DND-41 (cell line): ENCODE results near the gene PLXNC1.

Experiments
- ATAC-seq: fragments of 200-7000 bp; cut with Tn5 transposase; 3 replicates; pipeline ENCODE4 v1.9.1; 2021; ENCODE audit warnings: low read depth; ENCODE audit not compliant: insufficient read depth
- DNase-seq: peaks from one replicate; pipeline ENCODE4 v3.0.0-alpha.2; 2020
- H2AFZ ChIP-seq: 2 replicates; pipeline ENCODE4 v1.6.0; 2012; ENCODE audit warnings: low read depth, low read length
- H3K27ac ChIP-seq: 2 replicates; pipeline ENCODE4 v1.5.1; 2012; ENCODE audit warnings: low read length, inconsistent platforms
- H3K27me3 ChIP-seq: fragments of 200-600 bp; sonication (generic); 2 replicates; pipeline ENCODE4 v1.6.0; 2012; ENCODE audit warnings: low read length, mild to moderate bottlenecking, inconsistent platforms; ENCODE audit not compliant: insufficient read depth, poor library complexity
- H3K36me3 ChIP-seq: 2 replicates; pipeline ENCODE4 v1.5.1; 2012; ENCODE audit warnings: low read length, inconsistent platforms; ENCODE audit not compliant: insufficient read depth
- H3K4me1 ChIP-seq: 2 replicates; pipeline ENCODE4 v1.5.1; 2012; ENCODE audit warnings: mild to moderate bottlenecking, low read length; ENCODE audit not compliant: insufficient read depth
- H3K4me2 ChIP-seq: 2 replicates; pipeline ENCODE4 v1.6.0; 2012; ENCODE audit warnings: mild to moderate bottlenecking, moderate library complexity, low read length, inconsistent platforms; ENCODE audit not compliant: insufficient read depth
- H3K4me3 ChIP-seq, 2 experiments: fragments of 200-600 bp in 1 of 2; shearing (Covaris generic) in 1 of 2; 2 replicates each; pipeline ENCODE4 v1.5.1; 2012 to 2016; ENCODE audit warnings: inconsistent platforms in 2 of 2, low read length in 2 of 2, mild to moderate bottlenecking in 2 of 2, low read depth in 1 of 2, moderate library complexity in 1 of 2
- H3K79me2 ChIP-seq: 2 replicates; pipeline ENCODE4 v1.6.0; 2012; ENCODE audit warnings: low read length, inconsistent platforms; ENCODE audit not compliant: insufficient read depth
- H3K9ac ChIP-seq: 2 replicates; pipeline ENCODE4 v1.6.0; 2012; ENCODE audit warnings: low read depth, mild to moderate bottlenecking, inconsistent platforms, low read length, moderate library complexity
- H3K9me3 ChIP-seq: 2 replicates; pipeline ENCODE4 v1.5.1; 2012; ENCODE audit warnings: low read length, moderate library complexity, mild to moderate bottlenecking, inconsistent platforms; ENCODE audit not compliant: insufficient read depth, severe bottlenecking
- H4K20me1 ChIP-seq: 2 replicates; pipeline ENCODE4 v1.6.0; 2012; ENCODE audit warnings: low read length; ENCODE audit not compliant: insufficient read depth
- CTCF ChIP-seq: IDR thresholded peaks from 2 replicates; pipeline ENCODE4 v1.5.1; 2012; ENCODE audit warnings: borderline replicate concordance, low read length, moderate library complexity, mild to moderate bottlenecking; ENCODE audit not compliant: poor library complexity, severe bottlenecking; ENCODE audit errors: extremely low read depth
- EZH2 ChIP-seq: IDR thresholded peaks from 3 replicates; pipeline ENCODE4 v1.6.1; 2012; ENCODE audit warnings: borderline replicate concordance, low read depth, mild to moderate bottlenecking, moderate library complexity, low read length, inconsistent platforms; ENCODE audit not compliant: severe bottlenecking

PLXNC1 gene

DNA sequence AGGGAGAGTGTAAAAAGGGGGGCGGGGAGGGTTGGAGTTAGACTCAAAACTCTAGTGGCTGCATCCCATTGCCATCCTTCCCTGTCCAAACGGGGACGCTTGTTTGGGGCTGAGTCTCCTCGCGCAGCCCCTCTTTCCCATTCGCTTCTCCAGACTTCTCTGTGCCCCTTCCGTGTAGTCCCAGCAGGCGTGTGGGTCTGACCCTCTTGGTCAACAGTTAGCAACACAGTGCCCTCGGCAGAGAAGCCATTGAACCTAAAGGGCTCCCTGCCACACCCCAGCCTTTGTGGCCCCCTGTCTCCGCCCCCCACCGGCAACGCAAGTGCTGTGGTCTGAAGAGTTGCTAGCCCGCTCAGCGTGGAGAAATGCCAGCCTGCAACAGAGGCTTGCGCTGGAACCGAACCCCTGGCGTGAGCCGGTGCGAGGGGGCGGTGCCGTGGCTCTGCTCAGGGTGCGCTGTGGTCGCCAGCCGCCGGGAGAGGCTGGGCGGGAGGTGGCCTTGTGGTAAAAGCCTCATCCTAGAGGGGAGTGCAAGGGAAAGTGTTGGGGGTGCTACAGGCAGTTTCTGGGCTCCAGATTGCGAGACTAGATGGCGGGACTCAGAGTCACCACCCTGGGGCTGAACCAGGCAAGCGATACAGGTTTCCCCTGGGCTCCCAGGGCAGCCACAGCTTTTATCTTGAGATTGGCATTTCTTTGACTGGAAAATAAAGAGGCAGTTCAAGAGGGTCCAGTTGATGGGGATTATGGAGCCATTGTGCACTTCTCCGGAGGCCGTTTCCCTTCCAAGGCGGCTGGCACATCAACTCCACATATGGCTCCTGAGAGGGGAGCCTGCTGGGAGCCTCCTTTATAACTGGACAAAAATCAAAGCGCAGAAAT lies 2.1 kb downstream of the PLXNC1 start:
- Histone ChIP-seq H3K9ac (peak overlapping the region; percentile 70; the same call in 1 of the 2 replicates), H3K4me3 (peak overlapping the region; percentile 29 to 84), H2AFZ (peak overlapping the region; percentile 85), H3K27me3 (peaks cover 38% of the 10 kb centered on the region), H3K36me3 (no peaks in the 10 kb centered on the region), H3K79me2 (no peaks in the 10 kb centered on the region), H3K4me2 (peak overlapping the region; percentile 98), H3K27ac (no peak overlapping the region), H4K20me1 (peaks cover 17% of the 10 kb centered on the region), H3K4me1 (peaks cover 29% of the 10 kb centered on the region), H3K9me3 (no peaks in the 10 kb centered on the region)
- ATAC-seq (peak; percentile 51), DNase-seq (peak; percentile 75)
- TF ChIP-seq EZH2, result peak; percentile 22
- peak; percentile 11 for TF ChIP-seq CTCF

DNA sequence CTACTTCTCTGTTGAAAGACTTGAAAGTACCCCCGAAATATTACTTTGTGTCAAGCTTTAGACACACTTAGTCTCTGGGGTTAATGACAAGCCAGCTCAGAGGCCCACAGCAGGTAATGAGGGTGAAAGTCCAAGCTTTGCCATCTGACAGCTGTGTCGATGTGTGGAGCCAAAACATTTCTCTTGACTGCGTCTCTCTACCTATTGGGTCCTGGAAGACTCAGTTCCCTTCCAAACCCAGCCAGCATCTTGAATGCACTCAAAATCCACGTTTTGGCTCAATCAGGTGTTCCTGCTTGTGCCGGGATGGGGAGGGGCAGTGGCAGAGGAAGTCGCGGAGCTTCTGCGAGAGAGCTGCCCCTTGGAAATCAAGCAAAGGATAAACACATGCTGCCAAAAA lies 3.2 kb downstream of the PLXNC1 start:
- no peak overlapping the region for H2AFZ ChIP-seq
- no peak for DNase-seq
- H4K20me1 ChIP-seq, result peaks cover 17% of the 10 kb centered on the region
- H3K4me1 ChIP-seq, result peaks cover 29% of the 10 kb centered on the region
- no peak overlapping the region for H3K9ac ChIP-seq
- no peak overlapping the region for H3K4me3 ChIP-seq
- no peaks in the 10 kb centered on the region for H3K79me2 ChIP-seq
- no peak for TF ChIP-seq CTCF
- TF ChIP-seq EZH2, result no peak
- peaks cover 38% of the 10 kb centered on the region for H3K27me3 ChIP-seq
- no peaks in the 10 kb centered on the region for H3K36me3 ChIP-seq
- H3K4me2 ChIP-seq, result no peak overlapping the region
- no peak for ATAC-seq
- no peak overlapping the region for H3K27ac ChIP-seq
- H3K9me3 ChIP-seq, result no peaks in the 10 kb centered on the region

DNA sequence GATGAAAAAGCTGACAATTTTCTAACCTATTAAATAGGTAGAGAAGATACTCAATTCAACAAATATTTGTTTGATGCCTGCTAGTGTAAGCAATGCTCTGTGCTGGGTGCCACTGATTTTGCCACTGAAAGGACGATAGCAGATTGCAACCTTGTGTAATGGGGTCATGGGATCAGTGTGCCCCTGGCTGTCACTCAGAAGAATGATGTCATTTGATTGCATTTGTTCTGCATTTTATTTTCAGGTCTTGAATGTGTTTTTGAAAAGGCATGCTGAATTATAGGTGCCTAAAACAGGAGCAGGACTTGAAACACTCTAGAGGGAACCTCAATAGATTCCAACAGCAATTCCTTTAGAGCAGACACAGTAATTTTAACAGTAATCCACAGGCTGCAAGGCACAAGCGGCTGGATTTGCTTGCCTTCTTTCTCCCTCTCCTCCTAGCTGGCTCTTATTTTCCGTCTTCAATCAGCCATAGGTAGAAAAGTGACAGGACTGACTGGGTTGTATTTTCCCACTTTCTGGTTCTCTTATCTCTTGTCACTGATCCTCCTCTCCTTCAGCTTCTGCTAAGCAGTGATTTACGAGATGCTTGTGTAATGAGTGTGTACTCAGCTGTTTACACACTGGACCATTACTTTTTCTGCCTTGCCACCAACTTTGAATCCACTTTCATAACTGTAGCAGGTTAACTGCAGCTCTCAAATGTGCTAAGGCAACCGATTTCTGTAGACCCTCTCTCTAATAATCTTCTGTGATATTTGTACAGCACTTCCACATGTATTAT lies 4.1 kb downstream of the PLXNC1 start:
- no peak for ATAC-seq
- Histone ChIP-seq H3K4me1 (peaks cover 29% of the 10 kb centered on the region), H3K4me3 (no peak overlapping the region), H4K20me1 (peaks cover 16% of the 10 kb centered on the region), H3K9me3 (no peaks in the 10 kb centered on the region), H3K4me2 (no peak overlapping the region), H3K79me2 (no peaks in the 10 kb centered on the region), H3K36me3 (no peaks in the 10 kb centered on the region), H3K27ac (no peak overlapping the region), H3K9ac (no peak overlapping the region), H3K27me3 (peaks cover 30% of the 10 kb centered on the region), H2AFZ (no peak overlapping the region)
- TF ChIP-seq EZH2, result no peak
- no peak for TF ChIP-seq CTCF
- no peak for DNase-seq
